ENCODE measurements around the gene LIM2. TPM values are rescaled to one million over a fixed set of nuclear protein-coding genes. Genes with fewer than 3 reads are reported as not detected.

LIM2 gene
- total RNA-seq, 1 donor from 2014 or later = not detected

DNA sequence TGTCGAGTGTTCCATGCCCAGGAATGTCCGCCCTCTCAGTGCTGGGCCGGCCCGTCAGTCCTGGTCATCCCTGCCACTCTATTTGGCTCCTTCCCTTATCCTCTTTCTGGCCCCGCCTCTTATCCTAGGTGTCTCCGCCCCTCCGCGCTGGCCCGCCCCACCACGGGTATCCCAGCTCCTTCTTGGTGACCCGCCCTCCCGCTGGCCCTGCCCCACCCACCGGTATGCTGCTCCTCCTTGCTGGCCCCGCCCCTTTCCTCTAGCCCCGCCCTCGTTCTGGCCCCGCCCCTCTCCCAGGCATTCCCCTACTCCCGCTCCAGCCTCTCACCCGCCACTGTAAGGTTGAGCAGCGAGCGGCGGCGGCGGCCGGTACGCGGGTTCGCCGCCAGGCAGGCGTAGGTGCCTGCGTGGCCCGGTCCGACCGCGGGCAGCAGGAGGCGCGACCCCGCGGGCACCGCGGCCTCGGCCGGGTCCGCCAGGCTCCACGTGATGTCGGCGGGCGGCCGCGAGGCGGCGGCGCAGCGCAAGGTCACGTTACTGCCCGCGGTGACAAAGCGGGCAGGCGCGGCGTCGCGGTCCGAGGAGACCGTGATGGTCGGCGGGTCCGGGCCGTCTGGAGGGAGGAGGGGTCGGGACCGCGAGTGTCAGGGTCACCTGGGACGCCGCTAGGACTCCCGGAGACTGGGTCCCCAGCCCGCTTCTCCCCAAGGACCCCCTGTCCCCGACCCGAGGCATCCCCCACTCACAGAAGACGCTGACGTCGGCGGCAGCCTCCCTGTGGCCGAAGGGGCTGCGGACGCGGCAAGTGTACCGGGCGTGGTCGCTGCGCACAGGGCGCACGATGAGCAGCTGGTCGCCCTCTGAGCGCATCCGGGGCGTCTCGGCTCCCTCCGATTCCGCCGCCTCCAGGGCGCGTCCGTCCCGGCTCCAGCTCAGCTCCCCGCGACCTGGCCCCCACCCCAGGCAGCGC is 47.8 kb downstream of the LIM2 start:
- DNase-seq (ENCODE audit: low spot score) = peak; percentile 98

DNA sequence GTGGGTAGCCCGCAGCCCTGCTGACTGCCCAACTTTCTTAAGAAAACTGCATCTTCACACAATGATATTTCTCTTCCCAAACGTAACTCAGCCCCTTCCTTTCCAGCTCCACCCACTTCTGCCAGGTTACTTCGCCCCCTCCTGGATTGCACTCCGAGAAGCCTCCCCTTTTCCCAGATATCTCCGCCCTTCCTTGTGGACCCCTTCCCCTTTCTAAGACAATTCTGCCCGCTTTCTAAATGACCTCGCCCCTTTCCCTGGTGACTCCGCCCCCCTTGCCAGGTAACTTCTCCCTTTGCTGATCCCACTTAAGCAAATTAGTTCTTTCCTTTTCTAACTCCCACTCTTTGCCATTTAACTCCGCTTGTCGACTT is 48.5 kb downstream of the LIM2 start:
- no peak for DNase-seq (ENCODE audit: low spot score)

DNA sequence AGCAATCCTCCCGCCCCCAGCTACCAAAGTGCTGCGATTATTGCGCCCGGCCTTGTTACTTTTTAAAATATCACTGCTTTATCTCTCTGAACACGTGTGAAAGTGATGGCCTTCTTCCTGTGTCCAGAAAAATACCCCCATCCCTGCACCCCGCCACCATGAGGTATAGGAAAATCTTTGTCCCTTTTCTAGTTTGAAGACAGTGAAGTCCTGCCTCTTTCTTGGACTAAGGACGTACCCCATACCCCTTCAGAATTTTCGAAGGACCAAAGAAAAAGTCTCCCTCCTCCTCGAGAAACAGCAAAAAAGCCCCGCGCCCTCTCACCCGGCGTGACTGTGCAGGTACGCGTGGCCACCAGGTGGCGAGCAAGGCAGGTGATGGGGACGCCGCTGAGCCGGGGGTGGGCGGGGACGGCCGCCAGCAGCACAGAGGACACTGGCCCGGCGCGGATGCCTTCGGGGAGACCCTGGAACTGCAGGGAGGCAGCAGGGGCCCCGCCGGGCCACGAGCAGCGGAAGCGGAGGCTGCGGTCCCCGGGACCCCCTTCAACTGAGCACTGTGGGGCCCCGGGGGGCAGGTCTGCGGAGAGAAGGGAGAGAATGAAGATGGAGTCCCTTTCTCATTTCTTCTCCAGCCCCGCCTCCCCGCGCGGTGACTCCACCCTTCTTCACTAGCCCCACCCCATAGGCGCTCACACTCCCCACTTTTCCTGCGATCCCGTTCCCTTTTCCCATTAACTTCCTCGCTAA is 49.0 kb downstream of the LIM2 start:
- DNase-seq (ENCODE audit: low spot score) = peak; percentile 89

- DNase-seq (ENCODE audit: low spot score) = no peak
These were observed 49.8 kb downstream of the LIM2 start for GRCh38 chr19:51337861-51338562.

- DNase-seq (ENCODE audit: low spot score) = no peak
These were observed 50.5 kb downstream of the LIM2 start for GRCh38 chr19:51337141-51337860.

DNA sequence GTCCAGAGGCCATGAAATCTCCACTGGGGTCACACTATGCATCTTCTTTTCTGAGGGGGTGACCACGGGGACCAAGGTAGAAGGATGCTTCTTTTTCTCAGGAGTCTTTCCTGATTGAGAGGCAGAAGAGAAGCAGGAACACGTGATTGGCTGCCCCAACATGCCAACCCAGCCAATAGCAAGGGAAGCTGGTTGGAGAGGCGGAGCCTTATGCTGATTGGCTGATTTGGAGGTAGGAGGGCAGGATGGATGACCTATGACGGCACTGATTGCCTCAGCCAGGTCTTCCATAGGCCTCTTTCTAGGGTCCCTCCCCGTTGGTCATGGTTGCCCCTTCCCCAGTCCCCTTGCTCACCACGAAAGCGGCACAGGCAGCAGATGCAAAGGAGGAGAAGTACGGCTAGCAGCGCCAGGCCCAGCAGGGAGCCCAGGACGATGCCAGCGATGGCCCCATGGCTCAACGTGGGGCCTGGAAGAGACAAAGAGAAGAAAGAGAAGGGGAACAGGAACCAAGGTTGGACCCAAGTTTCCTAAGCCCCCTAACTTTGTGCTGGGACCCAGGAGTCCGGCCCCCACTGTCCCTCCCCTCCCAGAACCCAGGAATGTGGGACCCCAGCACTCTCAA is 53.8 kb downstream of the LIM2 start:
- no peak for DNase-seq (ENCODE audit: low spot score)

- no peak for DNase-seq (ENCODE audit: low spot score)
These were observed 56.1 kb downstream of the LIM2 start for GRCh38 chr19:51331716-51332115.

GRCh38 chr19:51331193-51331592 is 56.6 kb downstream of the LIM2 start:
- DNase-seq (ENCODE audit: low spot score) = no peak

GRCh38 chr19:51330366-51330765 is 57.4 kb downstream of the LIM2 start:
- DNase-seq (ENCODE audit: low spot score) = no peak

Other genes starting within 250 kb of the LIM2 start
- gene SIGLEC7, start 245.7 kb downstream of the LIM2 start, total RNA-seq (ENCODE audit: insufficient read depth, low replicate concordance) = 3.1 TPM
- gene CD33, start 162.9 kb downstream of the LIM2 start, total RNA-seq (ENCODE audit: insufficient read depth, low replicate concordance) = 5.3 TPM
- gene SIGLECL1, start 136.9 kb downstream of the LIM2 start, total RNA-seq (ENCODE audit: insufficient read depth, low replicate concordance) = not detected
- 2.2 TPM for gene IGLON5, start 76.3 kb downstream of the LIM2 start, total RNA-seq (ENCODE audit: insufficient read depth, low replicate concordance)
- gene VSIG10L, start 45.8 kb downstream of the LIM2 start, total RNA-seq (ENCODE audit: insufficient read depth, low replicate concordance) = 1.2 TPM
- gene ETFB, start 21.6 kb downstream of the LIM2 start, total RNA-seq (ENCODE audit: insufficient read depth, low replicate concordance) = 26.7 TPM
- not detected for gene CLDND2, start 19.0 kb downstream of the LIM2 start, total RNA-seq (ENCODE audit: insufficient read depth, low replicate concordance)
- gene NKG7, start 15.3 kb downstream of the LIM2 start, total RNA-seq (ENCODE audit: insufficient read depth, low replicate concordance) = not detected
- 2.4 TPM for gene C19orf84, start 2.6 kb upstream of the LIM2 start, total RNA-seq (ENCODE audit: insufficient read depth, low replicate concordance)
- gene SIGLEC10, start 29.7 kb upstream of the LIM2 start, total RNA-seq (ENCODE audit: insufficient read depth, low replicate concordance) = 5.1 TPM
- gene SIGLEC8, start 70.5 kb upstream of the LIM2 start, total RNA-seq (ENCODE audit: insufficient read depth, low replicate concordance) = 0.72 TPM
- gene CEACAM18, start 90.6 kb upstream of the LIM2 start, total RNA-seq (ENCODE audit: insufficient read depth, low replicate concordance) = not detected
- 5.3 TPM for gene SIGLEC12, start 113.8 kb upstream of the LIM2 start, total RNA-seq (ENCODE audit: insufficient read depth, low replicate concordance)
- not detected for gene SIGLEC6, start 143.7 kb upstream of the LIM2 start, total RNA-seq (ENCODE audit: insufficient read depth, low replicate concordance)
- 17.3 TPM for gene ZNF175, start 183.3 kb upstream of the LIM2 start, total RNA-seq (ENCODE audit: insufficient read depth, low replicate concordance)
- gene SIGLEC5, start 242.4 kb upstream of the LIM2 start, total RNA-seq (ENCODE audit: insufficient read depth, low replicate concordance) = not detected